RPMI8226 (cell line): ENCODE measurements around the gene KDM8.

Experiments used
- DNase-seq: peaks from one replicate; pipeline ENCODE4 v3.0.0-alpha.2; 2015

The KDM8 gene

DNA sequence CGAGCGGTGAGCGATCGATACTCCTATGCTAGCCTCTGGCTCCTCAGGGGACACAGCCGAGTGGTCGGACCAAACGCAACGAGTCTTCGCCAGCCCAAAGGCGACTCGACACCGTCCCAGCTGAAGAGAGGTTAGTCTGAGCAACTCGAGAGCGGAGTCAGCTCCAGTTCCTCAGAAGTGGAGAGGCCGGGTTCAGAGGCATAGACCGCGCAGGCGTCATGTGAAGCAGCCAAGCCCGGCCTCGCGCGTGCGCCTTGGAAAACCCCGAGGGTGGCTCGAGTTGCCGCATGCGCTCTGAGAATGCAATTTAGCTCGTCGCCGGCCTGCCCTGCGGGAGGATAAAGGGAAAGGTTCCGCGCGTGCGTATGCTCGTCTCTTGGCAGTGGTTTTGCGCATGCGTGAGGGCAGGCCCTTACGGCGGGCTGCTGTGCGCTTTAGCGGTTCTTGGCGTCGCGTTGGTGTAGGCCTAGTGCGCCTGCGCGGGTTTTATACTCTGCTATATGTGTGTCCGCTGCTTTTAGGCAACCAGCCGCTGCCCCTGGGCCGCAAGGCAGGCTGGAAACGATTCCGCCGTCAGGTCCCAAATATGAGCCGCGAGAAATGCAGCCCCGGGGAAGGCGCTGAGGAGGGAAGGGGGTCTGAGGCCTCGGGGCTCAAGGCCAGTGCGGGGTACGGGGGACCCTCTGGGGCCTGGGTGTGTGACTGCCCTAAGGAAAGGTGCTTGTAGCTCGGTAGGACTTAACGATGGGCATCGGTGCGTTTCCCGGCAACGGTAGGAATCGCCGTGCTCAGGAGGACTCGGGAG lies at the start of gene KDM8:
Gene KDM8, plus strand, starts transcription at position 20 of the 805 bp plus-strand sequence. CDS start 6,598 bp downstream, outside the sequence.
- peak; percentile 100 for DNase-seq

DNA sequence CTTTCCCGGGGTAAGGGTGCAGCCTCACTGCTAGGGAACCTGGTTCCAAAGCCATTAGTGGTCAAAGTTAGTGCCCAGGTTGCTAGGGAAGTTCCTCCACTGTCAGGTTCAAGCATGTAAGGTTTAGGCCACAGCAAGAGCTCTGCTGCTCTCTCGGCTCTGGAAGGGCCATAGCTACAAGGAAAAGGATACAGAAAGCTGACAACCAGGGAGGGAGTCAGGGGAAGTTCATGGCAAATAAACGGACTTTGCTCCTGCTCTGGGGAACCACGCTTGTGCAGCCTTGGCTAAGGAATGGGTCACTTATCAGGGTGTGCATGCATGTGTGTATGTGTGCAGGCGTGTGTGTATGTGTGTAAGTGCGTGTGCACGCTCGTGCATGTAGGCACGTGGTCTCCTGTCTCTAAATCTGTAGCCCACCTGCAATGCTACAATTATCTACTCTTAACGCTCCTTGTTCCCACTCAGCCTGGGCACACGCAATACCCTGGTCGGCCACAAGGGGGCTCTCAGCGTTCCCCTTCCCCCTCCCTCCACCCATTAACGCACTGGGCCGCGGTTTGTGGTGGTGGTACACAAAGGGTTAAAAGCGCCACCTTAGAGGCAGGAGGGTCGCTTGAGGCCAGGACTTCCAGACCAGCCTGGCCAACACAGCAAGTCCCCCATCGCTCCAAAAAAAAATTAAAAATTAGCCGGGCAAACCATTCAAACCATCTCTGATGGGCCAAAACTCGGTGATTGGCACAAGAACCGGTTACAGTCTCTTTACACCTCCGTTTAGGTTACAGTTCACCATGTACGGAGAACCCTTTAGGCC lies 48.4 kb upstream of the KDM8 start:
- peak; percentile 68 for DNase-seq

DNA sequence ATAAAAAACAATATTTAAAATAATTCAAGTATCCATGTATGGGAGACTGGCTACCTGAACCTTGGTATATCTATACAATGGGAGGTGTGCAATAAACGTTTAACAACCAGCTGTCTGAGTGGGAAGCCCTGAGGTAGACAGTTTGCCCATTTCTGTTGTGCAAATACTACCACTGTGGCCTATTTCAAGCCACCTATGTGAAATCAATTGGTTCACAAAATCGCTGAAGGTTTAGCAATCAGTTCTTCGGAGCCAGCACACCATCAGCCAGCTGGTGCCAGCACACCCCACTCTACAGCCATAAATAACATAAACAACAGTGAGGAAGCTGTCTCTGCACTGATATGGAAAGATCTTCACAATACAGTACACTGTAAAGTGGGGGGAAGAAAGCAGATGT lies 46.7 kb upstream of the KDM8 start:
- no peak for DNase-seq

- DNase-seq = no peak
Measured at GRCh38 chr16:27161398-27161797, 41.9 kb upstream of the KDM8 start.

DNA sequence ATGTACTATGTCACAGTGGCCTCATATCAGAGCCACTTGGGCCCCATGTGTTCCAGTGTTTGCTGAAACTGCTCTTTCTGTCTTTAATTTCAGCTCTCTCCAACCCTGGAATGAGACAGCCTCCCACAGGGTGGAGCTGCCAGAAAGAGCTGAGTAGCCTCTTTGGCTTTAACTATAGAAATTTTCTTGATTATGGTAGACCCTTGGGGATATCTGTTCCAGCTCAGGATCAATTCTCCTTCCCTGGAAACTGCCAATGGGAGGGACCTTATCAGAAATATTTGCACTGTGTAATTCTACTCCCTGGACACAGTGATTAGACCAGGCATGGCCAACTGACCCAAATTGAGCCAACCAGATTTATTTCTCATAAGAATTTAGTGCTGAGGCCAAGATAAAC lies 39.0 kb upstream of the KDM8 start:
- peak; percentile 32 for DNase-seq

DNA sequence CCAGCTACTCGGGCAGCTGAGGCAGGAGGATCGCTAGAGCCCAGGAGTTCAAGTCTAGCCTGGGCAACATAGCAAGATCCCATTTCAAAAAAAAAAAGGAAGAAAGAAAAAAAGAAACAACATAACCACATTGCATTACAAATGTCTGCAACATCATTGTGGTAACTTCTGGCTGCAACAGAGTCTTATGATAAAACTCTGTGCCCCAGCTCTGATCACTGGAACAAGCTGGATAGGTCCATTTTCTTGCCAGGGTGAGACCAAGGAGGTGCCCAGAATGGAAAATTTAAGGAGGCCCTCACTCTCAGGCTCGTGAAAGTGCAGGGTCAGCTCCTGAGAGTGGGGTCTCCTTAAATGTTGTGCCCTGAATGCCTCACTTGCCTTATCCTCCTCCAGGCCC lies 37.8 kb upstream of the KDM8 start:
- no peak for DNase-seq

DNA sequence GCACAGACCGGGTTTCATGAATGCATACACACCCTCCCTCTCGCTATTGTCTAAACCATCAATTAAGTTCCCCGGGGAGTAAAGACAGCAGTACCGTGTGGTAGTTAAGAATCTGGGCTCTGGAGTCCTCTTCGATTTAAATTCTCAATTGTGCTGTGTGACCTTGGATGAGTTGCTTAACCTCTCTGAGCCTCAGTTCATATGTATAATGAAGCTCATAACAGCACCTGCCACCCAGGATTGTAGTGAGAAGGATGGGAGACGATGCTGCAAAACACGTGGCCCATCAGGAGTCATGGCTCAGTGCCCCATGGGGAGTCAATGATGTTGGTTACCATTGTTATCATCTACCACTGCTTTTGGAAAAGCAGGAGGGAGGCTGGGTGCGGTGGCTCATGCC lies 34.5 kb upstream of the KDM8 start:
- no peak for DNase-seq

DNA sequence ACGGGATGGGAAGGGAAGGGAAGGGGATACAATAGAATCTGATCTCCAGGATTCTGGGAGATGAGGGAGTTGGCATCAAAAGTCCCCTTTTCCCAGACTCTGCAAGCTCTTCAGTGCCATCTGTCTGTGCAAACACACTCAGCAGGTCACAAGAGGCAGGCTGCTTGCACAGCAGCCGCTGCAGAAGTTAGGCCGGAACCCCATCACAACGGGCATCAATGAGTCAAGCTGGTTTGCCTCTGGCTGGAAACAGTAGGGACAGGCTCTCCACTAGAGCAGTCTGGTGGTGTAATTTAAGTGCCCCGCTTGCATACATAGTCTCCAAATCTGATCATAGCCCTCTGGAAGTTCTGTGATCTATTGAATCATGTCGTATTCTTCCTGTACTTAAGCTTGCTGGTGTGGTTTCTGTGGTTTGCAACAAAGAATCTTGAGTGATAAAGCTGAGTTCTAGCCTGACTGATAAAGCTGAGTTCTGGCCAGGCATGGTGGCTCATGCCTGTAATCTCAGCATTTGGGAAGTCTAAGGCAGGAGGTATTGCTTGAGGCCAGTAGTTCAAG lies 33.7 kb upstream of the KDM8 start:
- DNase-seq = peak; percentile 75

DNA sequence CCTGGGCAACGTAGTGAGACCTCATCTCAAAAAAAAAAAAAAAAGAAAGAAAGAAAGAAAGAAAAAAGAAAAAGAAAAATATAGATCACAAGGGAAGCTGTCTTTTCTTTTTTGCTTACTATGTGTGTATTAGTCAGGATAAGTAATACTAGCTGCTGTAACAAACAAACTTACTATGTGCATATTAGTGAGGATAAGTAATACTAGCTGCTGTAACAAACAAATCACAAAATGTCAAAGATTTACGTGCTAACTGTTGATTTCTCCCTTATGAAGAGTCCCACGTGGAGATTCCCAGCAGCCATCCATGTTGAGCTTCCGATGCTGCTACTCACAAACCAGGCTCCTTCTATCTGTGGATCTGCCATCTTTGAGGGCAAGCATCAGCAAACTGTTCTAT lies 31.7 kb upstream of the KDM8 start:
- DNase-seq = no peak

GRCh38 chr16:27174007-27174406 lies 29.3 kb upstream of the KDM8 start:
- DNase-seq = peak; percentile 92

- no peak for DNase-seq
Measured at GRCh38 chr16:27174798-27175197, 28.5 kb upstream of the KDM8 start.

DNA sequence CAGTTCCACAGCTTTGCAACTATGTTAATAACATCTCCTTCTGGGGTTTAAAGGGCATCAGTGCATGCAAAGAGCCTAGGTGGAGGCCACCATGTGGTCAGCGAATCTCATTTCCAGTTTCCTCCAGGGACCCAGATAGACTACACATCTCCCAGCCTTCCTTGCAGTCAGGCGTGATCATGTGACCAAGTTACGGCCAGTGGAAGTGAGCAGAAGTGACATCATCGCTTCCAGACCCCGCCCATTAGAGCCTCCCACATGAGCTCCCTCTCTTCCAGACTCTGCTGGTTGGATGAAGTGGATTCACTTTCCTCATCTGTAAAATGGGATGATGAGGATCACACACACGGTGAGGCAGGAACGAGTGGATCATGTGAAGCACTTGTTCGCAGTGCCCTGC lies 27.4 kb upstream of the KDM8 start:
- DNase-seq = no peak

- no peak for DNase-seq
Measured at GRCh38 chr16:27177031-27177774, 26.1 kb upstream of the KDM8 start.

DNA sequence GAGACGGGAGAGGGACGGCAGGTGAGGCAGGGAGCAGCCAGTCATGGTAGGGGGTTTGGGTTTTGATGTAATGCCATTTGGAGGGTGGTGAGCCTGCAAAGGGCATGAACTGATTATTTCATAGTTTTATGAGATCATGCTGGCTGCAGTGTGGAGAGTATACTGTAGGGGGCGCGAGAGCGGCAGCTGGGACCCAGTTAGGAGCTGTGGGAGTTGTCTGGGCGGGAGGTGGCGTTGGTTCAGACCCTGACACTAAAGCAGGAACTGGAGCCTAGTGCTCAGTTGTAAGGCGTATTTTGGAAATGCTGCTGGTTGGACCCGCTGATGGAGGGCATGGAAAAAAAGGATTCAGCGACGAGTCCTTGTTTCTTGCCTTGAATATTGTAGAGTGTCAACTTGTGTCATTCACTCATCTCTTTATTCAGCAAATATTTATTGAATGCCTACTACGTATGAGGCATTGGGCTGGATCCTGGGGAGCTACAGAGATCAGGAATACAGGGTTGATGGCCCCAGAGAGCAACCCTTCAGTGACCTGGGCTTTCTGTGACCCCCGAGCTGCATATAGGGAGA lies 23.7 kb upstream of the KDM8 start:
- DNase-seq = peak; percentile 83

DNA sequence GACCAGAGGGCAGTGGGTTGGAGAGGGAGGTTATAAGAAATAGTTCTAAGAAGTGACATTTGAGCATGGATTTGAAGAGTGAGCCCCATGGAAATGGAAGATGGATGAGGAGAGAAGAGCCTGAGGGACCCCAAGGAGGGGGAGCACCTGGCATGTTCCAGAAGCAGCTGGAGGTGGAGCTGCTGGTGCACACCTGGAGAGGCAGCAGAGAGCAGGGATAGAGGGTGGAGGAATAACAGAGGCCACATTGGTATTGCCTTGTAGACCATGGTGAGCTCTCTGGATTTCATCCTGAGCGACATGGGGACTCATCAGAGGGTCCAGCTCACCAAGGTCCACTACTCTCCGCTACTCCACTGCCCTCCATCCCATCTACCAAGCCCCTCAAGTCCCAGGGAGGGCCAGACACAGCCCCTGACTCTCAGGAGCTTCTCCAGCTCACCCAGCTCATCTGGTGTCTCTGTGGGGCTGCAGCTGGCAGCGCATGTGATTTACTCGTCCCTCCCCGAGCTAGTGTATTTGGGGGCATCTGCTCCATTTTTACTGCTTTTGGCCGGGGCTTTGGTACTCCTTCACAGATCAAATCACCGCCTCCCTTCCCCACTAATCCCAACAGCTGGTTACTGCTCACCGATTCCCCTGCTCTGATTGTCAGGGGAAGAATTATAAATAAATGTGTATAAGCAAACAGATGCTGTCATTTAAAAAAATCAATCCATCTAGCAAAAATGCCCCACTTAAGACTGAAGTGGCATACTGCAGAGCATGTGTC lies 22.1 kb upstream of the KDM8 start:
- DNase-seq = peak; percentile 61

DNA sequence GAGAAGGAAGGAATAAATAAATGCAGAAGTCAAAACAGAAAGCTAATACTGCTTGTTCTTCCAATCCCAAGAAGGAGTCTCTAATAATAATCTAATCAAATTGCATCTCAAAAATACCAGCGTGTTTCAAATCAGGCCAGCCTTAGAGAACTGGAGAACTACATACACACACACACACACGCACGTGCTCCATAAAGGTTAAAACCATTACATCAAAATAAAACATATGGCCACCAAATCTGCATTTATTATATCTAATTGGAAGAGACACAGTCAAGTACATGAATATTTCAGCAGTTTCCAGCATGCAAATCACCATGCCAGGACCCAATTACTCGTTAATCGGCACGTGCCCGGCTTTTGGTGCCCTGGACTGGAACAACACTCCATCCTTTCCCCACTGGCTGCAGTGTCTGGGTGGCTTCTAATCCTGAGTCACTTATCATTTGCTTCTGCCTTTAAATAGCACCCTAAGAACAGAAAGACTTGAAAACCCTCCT lies 20.4 kb upstream of the KDM8 start:
- no peak for DNase-seq

- no peak for DNase-seq
Measured at GRCh38 chr16:27185776-27186130, 17.6 kb upstream of the KDM8 start.

DNA sequence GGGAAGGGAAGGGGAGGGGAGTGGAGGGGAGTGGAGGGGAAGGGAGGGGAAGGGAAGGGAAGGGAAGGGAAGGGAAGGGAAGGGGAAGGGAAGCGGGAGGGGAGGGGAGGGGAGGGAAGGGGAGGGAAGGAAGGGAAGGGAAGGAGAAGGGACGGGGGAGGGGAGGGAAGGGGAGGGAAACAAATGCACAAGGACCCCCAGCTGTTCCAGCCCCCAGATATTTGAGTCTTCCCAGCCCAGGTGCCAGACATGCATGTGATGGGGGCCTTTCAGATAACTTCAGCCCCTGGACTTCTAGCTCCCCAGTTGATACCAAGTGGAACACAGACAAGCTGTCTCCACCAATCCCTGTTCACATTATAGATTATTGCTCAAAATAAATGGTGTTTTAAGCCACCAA lies 14.7 kb upstream of the KDM8 start:
- DNase-seq = no peak

DNA sequence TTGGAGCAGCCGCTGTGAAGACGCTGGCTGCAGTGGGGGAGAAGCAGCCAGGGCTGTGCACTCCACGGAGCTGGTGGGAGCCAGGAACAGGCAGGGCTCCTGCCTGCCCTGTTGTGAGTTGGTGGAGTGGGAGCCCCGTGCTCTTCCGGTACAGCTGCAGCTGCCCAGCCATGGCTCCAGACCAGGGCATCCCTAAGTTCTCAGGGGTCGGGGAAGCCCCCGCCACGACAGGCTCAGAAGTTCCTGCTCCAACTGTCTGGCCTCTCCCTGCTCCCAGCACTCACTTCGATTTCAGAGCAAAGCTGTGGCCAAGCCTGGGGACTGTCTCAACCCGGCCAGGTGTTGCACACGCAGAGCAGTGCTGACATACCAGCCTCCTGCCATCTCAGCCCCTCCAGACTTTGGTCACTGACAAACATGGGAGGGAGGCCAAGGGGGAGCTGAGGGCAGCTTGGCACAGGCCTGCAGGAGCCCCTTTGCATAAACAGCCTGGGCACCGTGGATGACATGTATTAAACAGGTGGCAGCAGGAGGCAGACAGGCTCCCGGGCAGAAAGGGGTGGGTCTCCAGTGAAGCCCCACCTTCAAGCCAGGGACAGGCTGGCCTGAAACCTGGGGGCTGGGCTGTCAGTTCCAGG lies 13.9 kb upstream of the KDM8 start:
- peak; percentile 88 for DNase-seq

- no peak for DNase-seq
Measured at GRCh38 chr16:27190316-27190871, 12.9 kb upstream of the KDM8 start.

- DNase-seq = no peak
Measured at GRCh38 chr16:27191352-27191924, 11.9 kb upstream of the KDM8 start.
